Epithelial cell of esophagus (primary cell): ENCODE data around the gene COL26A1.
A peak's percentile ranks its signal among the peaks of the same experiment; 100 is the strongest.

ENCODE experiments used
- DNase-seq: peaks from one replicate; pipeline ENCODE4 v3.0.0; 2010; ENCODE audit warnings: low read depth
- H3K4me3 ChIP-seq: 2 replicates; pipeline ENCODE4 v1.5.1; 2011; ENCODE audit warnings: mild to moderate bottlenecking, low read length, control low read depth
- CTCF ChIP-seq: IDR thresholded peaks from 2 replicates; pipeline ENCODE4 v1.5.1; 2011; ENCODE audit warnings: low read depth, mild to moderate bottlenecking, low read length, control low read depth, inconsistent platforms; ENCODE audit not compliant: insufficient read depth; ENCODE audit errors: missing control alignments

COL26A1 gene

GRCh38 chr7:101546308-101546936 lies 183.7 kb downstream of the COL26A1 start:
- TF ChIP-seq CTCF, result no peak
- DNase-seq, result no peak
- H3K4me3 ChIP-seq, result no peak overlapping the region

GRCh38 chr7:101547022-101547915 lies 184.6 kb downstream of the COL26A1 start:
- no peak for DNase-seq
- H3K4me3 ChIP-seq, result no peak overlapping the region
- TF ChIP-seq CTCF, result no peak

- DNase-seq, result no peak
- H3K4me3 ChIP-seq, result no peak overlapping the region
- no peak for TF ChIP-seq CTCF
Measured at GRCh38 chr7:101547916-101548661, 185.4 kb downstream of the COL26A1 start.

GRCh38 chr7:101549734-101550133 lies 187.1 kb downstream of the COL26A1 start:
- no peak overlapping the region for H3K4me3 ChIP-seq
- TF ChIP-seq CTCF, result no peak
- DNase-seq, result peak; percentile 17

- TF ChIP-seq CTCF, result no peak
- DNase-seq, result no peak
- no peak overlapping the region for H3K4me3 ChIP-seq
Measured at GRCh38 chr7:101550641-101551541, 188.2 kb downstream of the COL26A1 start.
